SHP77 treated with DMSO at 0.1 percent for 48 hours (cell line): ENCODE results near the gene PCNX1.

Source experiments
- DNase-seq: peaks from one replicate; lab custom pipeline; 2025; lab: John Stamatoyannopoulos, UW

Gene PCNX1

DNA sequence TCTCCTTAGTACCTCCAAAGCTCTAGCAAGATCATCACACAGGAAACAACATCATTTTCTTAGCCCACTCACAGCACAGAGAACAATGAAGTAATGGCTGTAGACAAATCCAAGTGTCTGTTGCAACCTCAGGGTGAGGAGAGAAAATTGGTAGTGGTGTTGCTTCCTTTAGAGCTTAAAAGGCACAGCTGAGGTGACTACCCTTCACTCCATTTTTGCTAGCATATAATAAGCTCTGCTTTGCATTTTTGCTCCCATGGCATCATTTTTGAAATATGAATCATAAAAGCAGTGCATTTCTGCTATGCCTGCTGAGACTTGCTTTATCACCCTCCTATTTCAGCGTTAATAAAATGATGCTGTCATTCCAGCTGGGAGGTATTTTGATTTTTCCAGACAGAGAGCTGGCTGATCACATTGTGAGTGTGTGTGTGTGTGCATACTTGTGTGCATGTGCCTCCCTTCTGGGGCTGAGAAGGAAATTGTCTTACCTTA is 18.5 kb upstream of the PCNX1 start:
- no peak for DNase-seq

DNA sequence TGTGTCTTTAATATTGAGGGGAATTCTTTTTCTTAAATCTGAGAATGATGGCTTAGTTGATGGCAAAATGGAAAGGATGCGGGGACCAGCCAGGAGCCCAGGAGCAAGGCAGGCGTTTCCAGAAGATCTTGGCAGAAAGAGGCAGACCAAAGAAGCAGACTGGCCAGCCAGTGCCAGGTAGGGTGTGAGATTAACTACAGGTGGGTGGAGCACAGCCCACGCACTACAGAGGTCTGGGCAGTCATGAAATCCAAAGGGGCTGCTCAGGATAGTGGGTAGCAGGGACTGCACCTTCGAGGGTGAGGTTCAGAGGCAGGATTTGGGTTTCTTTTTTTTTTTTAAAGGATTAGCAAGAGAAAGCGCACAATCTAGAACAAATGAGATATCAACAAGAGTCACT is 17.7 kb upstream of the PCNX1 start:
- DNase-seq: no peak

DNA sequence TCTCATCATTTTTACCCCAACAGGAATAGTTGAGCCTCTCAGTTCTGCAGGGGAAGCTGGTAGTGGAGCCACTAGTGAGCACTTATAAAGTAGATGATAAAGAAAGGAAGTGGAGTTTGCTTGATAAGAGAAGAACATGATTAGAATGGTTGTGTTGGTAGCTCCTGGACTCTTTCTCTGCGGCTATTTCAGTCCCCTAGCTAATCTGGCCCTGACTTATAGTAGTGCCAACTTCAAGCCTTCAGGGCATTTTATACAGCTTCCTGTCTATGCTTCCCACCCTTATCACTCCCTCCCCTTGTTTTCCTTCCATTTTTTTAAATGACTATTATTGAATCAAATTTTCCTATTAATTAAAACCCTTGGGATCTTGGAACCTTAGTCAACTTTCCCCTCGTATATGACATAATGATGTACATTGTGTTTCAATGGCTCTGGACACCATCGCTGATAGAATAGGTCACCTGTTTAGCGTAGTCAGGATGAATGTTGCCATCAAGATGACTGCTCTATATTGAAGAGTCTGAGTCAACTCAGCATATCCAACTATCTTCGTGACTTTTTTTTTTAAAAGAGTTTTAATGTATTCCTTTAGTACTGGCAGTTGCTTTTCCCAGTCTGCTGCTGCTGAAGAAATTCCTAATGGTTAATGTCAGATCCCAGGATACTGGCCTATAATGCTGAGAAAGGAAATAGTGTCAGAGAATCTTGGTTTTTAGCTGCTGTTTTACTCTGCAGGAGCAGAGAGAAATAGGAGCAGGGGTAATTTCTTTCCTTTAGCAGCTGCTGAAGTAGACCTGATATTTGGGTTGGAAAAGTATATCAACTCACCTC is 16.2 kb upstream of the PCNX1 start:
- DNase-seq: no peak

DNA sequence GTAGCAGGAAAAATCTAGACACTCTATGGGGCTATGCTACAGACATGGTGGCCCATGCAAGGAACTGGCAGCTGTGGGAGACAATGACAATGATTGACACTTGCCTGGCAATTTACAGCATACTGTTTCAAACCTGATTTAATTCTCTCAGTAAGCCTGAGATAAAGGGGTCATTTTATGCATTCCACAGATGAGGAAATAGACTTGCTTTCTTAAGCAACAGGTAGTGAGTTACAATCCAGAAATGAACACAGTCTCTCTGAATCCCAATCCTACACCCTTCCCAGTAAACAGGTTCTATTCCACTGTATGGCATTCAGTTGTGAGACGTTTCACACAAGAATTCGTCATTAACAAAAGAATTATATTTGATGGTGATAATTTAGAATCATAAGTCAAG is 15.5 kb upstream of the PCNX1 start:
- no peak for DNase-seq

DNA sequence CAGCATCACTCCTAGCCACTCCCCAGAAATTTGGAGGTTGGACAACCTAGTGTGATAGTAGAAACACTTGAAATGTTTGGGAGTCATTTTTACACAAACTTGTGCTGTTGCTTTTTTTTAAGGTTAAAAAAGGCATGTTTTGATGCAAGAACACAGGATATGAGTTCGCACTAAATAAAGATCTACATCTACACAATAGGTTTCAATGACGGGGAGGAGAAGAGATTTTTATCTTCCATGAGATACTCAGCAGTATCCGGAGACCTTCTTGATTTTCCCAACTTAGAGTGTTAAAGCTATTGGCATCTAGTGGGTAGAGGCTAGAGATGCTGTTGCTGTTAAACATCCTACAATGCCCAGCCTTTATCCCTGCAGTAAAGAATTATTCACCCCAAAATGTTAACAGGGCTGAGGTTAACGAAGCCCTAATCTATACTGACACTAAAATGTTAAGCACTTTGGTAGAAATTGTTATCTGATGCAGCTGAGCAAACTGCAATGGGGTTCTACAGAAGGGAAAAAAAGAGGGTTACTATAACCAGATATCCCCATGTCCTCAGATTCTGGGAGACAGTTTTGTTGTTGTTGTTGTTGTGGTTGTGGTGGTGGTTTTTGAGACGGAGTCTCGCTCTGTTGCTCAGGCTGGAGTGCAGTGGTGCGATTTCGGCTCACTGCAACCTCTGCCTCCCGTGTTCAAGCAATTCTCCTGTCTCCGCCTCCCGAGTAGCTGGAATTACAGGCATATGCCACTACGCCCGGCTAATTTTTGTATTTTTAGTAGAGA is 14.0 kb upstream of the PCNX1 start:
- DNase-seq: no peak

DNA sequence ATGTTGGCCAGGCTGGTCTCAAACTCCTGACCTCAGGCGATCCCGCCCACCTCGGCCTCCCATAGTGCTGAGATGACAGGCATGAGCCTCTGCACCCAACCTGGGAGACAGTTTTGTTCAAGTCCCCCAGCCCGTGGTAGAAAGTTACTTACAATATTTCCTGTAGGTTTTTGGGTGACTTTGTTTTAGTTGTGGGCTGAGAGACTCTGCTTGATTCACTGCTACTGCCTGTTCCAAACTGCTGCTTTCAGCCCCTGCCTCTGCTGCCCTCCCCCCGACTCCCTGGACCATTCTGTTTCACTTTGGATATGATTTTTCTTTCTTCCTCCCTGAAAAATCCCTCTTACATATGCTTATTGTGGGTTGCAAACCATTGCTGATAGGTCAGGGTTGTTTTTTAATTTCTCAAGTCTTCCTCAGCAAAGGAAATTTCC is 13.4 kb upstream of the PCNX1 start:
- DNase-seq: no peak

DNA sequence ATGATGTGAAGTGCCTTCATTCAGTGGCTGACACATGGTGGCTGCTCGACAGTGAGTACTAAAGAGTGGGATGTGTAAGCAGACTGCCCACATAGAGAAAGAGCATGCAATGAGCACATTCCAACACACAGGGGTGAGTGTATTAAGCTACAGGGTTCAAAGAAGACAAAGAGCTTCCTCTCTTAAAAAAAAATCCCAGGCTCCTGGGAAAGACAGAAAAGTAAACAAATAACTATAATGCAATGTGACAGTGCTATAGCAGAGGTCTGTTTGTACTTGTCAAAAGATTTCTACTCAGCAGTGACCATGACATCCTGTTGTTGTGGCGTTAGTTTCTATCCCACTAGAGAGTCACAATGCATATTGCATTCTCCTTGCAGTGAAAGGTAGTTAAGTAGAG is 12.4 kb upstream of the PCNX1 start:
- no peak for DNase-seq

DNA sequence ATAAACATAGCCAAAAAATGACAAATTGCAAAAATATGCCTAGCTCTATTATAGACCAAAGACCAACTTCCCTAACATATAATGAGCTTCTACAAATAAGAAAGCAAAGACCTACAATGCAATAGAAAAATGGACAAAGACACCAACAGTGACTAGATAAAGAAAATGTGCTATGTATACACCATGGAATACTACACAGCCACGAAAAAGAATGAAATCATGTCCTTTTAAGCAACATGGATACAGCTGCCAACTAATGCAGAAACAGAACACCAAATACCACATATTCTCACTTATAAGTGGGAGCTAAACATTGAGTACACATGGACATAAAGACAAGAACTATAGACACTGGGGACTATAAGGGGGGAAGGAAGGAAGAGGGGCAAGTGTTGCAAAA is 10.9 kb upstream of the PCNX1 start:
- no peak for DNase-seq

DNA sequence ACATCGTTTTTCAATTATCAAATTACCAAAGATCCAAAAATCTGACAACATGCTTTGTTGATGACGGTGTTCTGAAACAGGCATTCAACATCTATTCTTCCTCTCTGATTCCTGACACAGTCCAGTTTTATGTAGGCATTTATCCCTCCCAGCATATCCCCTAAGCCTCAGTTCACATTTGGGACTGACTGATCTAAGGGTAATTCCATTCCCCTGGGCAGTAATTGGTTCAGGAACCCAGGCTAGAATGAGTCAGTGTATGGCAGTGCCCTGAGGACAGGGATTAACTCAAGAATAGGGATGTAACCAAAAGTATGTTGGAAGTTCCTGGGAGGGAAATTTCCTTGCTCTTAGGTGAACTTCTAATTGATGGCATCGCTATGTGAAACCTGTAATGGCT is 10.3 kb upstream of the PCNX1 start:
- DNase-seq: no peak

DNA sequence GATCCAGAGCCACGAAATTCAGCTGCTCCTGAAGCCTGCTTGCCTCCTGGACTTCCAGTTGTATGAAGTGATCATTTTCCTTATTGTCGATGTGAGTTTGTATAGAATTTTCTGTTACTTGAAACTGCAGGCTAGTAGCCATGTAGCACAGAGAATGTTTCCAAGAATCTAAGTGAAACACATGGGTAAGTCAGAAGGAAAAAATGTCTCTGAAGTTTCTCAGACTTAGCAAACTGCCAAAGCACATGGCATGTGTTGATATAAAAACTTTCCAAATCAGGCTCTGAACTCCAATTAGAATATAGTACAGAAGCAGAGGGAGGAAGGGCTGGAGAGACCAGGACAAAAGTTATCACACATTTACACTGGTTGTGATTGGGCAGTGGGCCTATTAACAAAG is 9.8 kb upstream of the PCNX1 start:
- no peak for DNase-seq

DNA sequence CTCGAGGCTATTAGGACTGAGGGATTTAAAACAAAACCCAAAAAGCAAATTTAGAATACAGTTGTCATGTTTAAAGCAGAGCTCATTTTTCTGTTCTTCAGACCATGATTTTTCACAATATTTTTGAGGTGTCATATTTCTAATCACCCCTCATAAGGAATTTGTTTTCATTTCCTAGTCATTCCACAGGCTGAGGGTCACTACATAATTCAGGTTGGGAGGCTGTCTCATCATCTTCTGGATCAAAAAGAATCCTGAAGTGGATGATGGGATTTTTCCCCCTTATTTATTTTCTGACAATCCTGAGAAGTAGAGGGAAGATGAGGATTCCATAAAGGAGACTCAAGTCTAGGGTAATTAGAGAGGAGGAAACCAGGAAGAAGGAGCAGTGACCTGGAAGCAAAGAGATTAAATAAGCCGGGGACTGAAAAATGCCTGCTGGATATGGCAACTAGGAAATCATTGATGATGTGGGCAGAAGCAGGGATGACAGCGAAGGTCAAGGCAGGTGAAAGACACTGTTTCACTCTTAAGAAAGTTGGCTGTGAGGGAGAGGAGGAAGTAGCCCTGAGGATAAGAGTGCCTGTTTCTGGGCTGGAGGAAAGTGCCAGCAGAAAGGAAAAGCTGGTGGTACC is 9.0 kb upstream of the PCNX1 start:
- DNase-seq: no peak

DNA sequence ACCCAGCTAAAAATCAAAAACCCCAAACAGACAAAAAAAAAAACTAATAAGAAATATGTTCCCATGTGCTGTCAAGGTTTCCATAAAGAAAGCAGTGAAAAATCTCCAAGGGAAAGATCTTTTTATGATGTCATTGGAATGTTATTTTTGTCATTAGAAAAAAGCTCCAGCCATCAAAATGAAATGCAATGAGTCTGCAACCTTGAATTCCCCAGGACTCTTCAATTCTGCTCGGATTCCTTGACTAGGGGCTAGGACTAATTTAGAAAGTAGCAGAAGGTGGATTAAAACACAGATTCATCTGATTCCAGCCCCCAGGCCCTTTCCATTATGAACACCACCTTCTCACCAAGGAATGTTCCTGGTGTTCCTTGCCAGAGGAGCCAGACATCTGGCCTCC is 6.0 kb upstream of the PCNX1 start:
- DNase-seq: no peak

DNA sequence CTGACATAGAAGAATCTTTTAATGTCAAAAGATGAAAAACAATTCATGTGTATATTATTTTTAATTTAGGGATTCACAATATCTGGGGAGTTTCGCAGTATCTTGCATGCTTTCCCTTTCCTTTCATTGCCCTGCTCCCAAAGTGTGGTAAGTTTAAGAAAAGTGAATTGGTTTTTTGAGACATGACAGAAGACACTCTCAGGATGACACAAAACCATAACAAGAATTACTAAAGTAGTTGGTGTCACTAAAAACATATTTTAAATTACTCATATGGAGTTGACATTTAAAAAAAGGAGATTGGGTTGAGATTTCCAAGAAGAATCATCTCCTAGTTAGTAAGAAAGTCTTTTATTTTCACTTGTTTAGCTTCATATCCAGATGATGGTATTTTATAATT is 5.1 kb upstream of the PCNX1 start:
- DNase-seq: no peak

DNA sequence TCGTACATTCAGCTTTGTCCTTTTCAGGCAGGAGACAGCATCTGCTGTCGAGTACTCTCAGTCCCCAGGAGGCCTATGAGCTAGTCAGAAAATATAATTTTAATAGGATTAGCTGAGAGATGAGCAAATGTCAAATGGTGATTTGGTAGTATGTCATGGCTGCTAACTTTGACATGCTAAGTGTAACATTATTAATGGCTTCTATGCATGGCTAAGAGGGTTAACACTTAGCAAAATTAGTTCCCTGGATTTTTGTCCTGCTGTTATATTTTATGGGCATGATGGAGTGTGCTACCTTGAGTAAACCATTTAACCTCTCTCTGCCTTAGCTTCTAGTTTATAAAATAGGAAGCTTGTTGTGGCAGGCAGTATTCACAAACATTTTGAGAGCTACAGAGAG is 2.9 kb upstream of the PCNX1 start:
- DNase-seq: no peak

DNA sequence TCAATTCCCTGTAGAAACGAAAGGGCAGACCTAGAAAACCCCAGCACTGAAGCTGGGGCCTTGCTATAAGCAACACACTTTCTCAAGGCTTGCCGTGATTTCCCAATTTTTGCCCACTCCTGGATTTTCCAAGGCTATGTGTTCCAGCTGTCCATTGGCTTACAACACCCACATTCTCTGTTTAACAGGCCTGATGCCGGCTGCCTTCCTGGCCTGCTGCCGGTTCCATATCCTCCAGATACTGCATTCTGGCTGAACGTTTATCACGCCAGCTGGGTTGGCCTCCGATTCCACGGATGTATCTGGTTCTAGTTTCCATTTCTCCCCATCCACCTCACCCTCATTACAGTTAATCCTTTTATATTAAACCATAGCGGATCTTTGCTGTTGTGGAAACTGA is 2.0 kb upstream of the PCNX1 start:
- DNase-seq: no peak

DNA sequence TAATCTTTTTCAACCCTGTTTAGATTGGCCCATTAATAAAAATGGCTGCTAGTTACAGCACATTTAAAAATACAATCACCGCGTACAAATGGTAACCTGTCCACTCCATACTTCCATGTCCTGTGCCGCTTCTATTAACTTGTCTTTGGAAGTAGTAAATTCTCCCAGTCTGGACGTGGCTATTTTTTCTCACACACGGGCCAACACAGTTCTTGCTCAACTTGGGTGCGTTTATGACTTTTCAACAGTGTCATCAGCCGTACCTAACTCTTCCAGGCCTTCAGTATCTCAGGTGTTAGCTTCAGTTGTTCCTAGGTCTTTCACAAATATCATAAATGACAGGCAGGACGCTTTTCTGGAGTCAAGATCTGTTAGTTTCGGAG is 475 bp upstream of the PCNX1 start:
- no peak for DNase-seq

DNA sequence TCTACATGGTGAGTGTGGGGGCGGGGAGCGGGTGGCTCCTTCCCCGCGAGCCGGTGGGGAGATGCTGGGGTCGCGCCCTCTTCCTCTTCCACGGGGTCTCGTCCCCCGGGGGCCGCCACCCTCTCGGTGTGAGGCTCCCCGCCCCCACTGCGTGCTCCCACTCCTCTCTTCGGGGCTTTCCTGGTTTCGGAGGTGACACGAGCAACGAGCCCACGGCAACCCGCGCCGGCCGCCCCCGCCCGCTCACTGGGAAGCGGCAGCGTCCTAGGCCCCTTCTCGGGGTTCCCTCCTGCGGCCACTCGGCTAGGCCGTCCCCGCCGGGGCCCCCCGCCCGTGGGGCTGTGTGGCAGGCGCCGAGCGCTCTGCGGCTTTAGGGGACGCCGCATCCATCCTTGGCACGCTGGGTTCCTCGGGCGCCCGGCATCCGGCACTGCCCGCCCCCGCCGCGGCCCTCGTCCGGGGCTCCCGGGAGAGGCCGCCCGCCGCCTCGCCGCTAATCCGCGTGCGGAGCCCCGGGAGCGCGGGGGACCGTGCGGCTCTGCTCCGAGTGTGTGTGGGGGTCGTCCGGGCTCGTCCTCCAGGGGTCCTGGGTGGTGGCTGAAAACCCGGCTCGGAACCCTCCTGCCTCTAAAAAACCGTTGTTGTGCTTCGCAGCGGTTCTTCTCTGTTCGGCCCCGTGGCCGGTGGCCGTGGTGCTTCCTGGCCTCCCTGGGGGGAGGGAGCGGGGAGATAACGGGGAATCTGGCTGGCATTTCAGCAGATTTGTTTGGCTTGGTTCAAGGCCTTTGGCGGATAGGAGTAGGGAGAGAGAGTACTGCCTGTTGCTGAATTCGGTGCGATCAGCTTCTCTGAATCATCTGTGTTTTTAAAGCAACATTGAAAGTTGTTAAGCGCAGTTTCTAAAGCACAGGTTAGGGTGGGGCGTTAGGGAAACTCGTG is 1.0 kb downstream of the PCNX1 start:
- no peak for DNase-seq

DNA sequence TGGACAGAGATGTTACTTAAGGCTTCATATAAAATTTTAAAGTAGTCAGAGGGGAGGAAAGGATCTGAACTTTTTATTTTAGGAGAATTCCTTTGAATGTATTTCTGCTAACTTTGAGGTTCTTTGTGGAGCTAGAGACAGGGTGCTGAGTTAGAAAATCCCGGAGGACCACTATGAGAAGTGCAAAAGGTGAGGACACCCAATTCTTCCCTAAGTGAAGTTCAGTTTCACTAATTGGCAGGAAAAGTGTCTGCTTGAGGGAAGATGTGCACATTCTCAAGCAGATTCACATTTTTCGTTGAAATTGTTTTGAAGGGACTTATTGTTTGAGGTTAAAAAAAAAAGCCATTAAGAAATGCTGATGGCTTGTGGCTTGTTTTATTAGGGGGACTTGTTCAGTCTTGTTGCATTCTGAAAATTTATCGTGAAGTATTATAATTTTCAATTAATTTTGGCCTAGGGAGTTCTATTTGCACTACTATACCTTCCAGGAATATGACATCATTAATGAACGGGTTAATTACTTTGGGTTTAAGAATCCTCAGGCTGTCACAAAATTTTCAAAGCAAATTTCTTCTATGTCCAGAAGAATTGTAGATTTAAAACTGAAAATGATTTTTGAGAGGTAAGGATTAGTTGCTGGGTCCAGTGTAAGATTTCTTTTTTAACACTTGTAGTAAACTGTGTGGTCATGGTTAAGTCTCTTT is 1.8 kb downstream of the PCNX1 start:
- DNase-seq: no peak

DNA sequence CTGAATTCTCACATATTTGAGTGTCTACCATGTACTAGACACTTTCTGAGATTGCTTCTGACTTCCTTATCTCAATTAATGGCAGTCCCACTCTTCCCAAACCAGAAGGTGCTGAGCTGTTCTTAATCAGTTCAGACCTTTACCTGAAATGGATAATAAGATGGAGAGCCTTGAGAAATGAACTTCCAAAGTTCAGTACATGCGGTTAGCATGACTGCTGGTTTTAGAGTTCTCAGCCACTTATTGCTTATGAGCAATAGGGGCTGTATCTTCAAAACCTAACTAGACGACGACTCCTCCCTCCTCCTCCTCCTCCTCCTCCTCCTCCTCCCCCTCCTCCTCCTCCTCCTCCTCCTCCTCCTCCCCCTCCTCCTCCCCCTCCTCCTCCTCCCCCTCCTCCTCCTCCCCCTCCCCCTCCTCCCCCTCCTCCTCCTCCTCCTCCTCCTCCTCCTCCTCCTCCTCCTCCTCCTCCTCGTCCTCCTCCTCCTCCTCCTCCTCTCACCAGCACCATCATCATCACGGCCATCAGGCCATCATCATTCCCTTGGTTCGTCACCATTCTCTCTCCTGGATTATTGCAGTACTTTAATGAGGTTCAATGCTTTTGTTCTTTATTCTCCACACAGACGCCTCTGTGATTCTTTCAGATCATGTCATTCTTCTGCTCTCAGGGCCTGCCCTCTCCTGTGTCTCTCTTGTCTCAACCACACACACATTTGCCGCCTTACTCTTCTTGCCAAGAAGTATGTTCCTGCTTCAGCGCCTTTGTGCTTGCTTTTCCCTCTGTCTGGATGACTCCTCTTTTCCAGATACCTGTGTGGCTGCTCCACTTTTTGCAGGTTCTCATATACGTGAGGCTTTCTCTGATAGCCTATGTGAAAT is 2.7 kb downstream of the PCNX1 start:
- no peak for DNase-seq

DNA sequence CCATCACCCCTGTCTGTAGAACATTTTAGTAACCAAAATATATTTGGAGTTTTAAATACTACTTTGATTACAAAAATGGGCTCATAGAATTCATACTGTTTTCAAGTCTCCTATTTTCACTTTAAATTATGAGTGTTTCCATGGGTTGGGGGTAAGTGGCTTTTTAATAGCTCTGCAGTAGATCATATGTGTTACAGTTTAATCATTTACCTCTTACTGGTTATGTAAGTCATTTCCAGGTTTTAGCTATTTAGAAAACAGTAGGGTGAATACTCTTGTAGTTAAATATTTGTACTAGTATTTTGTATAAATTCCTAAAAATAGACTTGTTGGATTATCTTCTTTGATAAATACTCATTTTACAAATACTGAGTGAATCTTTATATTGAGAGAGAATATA is 8.2 kb downstream of the PCNX1 start:
- no peak for DNase-seq
